ENCODE measurements around the gene PGM2L1.

Gene PGM2L1

GRCh38 chr11:74442636-74443035 lies 44.4 kb upstream of the PGM2L1 start (continued):
- TF ChIP-seq PATZ1 (CRISPR knock-in tag; IDR thresholded peaks at IDR 0.05; ENCODE audit: borderline replicate concordance) (no peak), ZC3H10 (CRISPR knock-in tag; IDR thresholded peaks at IDR 0.05) (no peak)

- no peak for ATAC-seq
- TF ChIP-seq ESRRG (CRISPR knock-in tag; IDR thresholded peaks at IDR 0.05) (no peak), PPARA (CRISPR knock-in tag; IDR thresholded peaks at IDR 0.05; ENCODE audit: borderline replicate concordance) (no peak), BACH2 (CRISPR knock-in tag; IDR thresholded peaks at IDR 0.05; ENCODE audit: borderline replicate concordance) (no peak), ZFP30 (CRISPR knock-in tag; IDR thresholded peaks at IDR 0.05) (no peak), ZNF8 (CRISPR knock-in tag; IDR thresholded peaks at IDR 0.05) (no peak), TOX (CRISPR knock-in tag; IDR thresholded peaks at IDR 0.05; ENCODE audit: borderline replicate concordance) (no peak), PATZ1 (CRISPR knock-in tag; IDR thresholded peaks at IDR 0.05; ENCODE audit: borderline replicate concordance) (no peak), SNAI2 (CRISPR knock-in tag; IDR thresholded peaks at IDR 0.05) (no peak), TCF4 (CRISPR knock-in tag; IDR thresholded peaks at IDR 0.05; ENCODE audit: borderline replicate concordance) (no peak), ZFP3 (CRISPR knock-in tag; IDR thresholded peaks at IDR 0.05) (no peak), ZNF565 (CRISPR knock-in tag; conservative IDR thresholded peaks at IDR 0.05; ENCODE audit: low read depth) (no peak), GLIS3 (CRISPR knock-in tag; IDR thresholded peaks at IDR 0.05) (no peak)
- TF ChIP-seq, protein P1, sequence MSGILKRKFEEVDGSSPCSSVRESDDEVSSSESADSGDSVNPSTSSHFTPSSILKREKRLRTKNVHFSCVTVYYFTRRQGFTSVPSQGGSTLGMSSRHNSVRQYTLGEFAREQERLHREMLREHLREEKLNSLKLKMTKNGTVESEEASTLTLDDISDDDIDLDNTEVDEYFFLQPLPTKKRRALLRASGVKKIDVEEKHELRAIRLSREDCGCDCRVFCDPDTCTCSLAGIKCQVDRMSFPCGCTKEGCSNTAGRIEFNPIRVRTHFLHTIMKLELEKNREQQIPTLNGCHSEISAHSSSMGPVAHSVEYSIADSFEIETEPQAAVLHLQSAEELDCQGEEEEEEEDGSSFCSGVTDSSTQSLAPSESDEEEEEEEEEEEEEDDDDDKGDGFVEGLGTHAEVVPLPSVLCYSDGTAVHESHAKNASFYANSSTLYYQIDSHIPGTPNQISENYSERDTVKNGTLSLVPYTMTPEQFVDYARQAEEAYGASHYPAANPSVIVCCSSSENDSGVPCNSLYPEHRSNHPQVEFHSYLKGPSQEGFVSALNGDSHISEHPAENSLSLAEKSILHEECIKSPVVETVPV (CRISPR knock-in tag; IDR thresholded peaks at IDR 0.05) = no peak
- TF ChIP-seq, protein P2, sequence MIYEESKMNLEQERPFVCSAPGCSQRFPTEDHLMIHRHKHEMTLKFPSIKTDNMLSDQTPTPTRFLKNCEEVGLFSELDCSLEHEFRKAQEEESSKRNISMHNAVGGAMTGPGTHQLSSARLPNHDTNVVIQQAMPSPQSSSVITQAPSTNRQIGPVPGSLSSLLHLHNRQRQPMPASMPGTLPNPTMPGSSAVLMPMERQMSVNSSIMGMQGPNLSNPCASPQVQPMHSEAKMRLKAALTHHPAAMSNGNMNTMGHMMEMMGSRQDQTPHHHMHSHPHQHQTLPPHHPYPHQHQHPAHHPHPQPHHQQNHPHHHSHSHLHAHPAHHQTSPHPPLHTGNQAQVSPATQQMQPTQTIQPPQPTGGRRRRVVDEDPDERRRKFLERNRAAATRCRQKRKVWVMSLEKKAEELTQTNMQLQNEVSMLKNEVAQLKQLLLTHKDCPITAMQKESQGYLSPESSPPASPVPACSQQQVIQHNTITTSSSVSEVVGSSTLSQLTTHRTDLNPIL (CRISPR knock-in tag; IDR thresholded peaks at IDR 0.05; ENCODE audit: low read depth) = no peak
Observed at GRCh38 chr11:74438681-74439080, 40.4 kb upstream of the PGM2L1 start.

- TF ChIP-seq, protein P2 (CRISPR knock-in tag; IDR thresholded peaks at IDR 0.05; ENCODE audit: low read depth) = no peak
- TF ChIP-seq ARNTL (CRISPR knock-in tag; IDR thresholded peaks at IDR 0.05; ENCODE audit: borderline replicate concordance, low read depth) (no peak), TCF4 (CRISPR knock-in tag; IDR thresholded peaks at IDR 0.05; ENCODE audit: borderline replicate concordance) (no peak), ZNF8 (CRISPR knock-in tag; IDR thresholded peaks at IDR 0.05) (no peak), ZFP3 (CRISPR knock-in tag; IDR thresholded peaks at IDR 0.05) (no peak), ZNF565 (CRISPR knock-in tag; conservative IDR thresholded peaks at IDR 0.05; ENCODE audit: low read depth) (no peak), TOX (CRISPR knock-in tag; IDR thresholded peaks at IDR 0.05; ENCODE audit: borderline replicate concordance) (no peak), SNAI2 (CRISPR knock-in tag; IDR thresholded peaks at IDR 0.05) (no peak), PATZ1 (CRISPR knock-in tag; IDR thresholded peaks at IDR 0.05; ENCODE audit: borderline replicate concordance) (no peak), CSDC2 (CRISPR knock-in tag; IDR thresholded peaks at IDR 0.05) (no peak)
- TF ChIP-seq, protein P1 (CRISPR knock-in tag; IDR thresholded peaks at IDR 0.05) = no peak
- TF ChIP-seq, protein P3, sequence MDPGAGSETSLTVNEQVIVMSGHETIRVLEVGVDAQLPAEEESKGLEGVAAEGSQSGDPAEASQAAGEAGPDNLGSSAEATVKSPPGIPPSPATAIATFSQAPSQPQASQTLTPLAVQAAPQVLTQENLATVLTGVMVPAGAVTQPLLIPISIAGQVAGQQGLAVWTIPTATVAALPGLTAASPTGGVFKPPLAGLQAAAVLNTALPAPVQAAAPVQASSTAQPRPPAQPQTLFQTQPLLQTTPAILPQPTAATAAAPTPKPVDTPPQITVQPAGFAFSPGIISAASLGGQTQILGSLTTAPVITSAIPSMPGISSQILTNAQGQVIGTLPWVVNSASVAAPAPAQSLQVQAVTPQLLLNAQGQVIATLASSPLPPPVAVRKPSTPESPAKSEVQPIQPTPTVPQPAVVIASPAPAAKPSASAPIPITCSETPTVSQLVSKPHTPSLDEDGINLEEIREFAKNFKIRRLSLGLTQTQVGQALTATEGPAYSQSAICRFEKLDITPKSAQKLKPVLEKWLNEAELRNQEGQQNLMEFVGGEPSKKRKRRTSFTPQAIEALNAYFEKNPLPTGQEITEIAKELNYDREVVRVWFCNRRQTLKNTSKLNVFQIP (CRISPR knock-in tag; IDR thresholded peaks at IDR 0.05; ENCODE audit: borderline replicate concordance, low read depth) = no peak
- no peak for ATAC-seq
Observed at GRCh38 chr11:74437441-74438042, 39.3 kb upstream of the PGM2L1 start.

All from SK-N-SH treated with all-trans-retinoic acid at 6 μM for 48 hours (cell line).